HepG2 (cell line): ENCODE results near the gene PLK3. TPM values are rescaled to one million over a fixed set of nuclear protein-coding genes. Genes with fewer than 3 reads are reported as not detected.

Experiments used
- ARID4A ChIP-seq: sonication (generic); formaldehyde crosslinking; IDR thresholded peaks from 2 replicates; pipeline ENCODE4 v1.5.0; 2020; ENCODE audit warnings: mild to moderate bottlenecking, missing genetic modification reagents, borderline replicate concordance
- DNMT1 ChIP-seq: sonication (generic); formaldehyde crosslinking; IDR thresholded peaks from 2 replicates; pipeline ENCODE4 v1.5.1; 2020; ENCODE audit warnings: mild to moderate bottlenecking, missing genetic modification reagents
- MTA3 ChIP-seq: sonication (generic); formaldehyde crosslinking; IDR thresholded peaks from 2 replicates; pipeline ENCODE4 v1.4.0; 2020; ENCODE audit warnings: missing genetic modification reagents
- RBFOX2 ChIP-seq: fragments of 200-400 bp; formaldehyde crosslinking; IDR thresholded peaks from 2 replicates; pipeline ENCODE4 v1.6.1; 2017; ENCODE audit warnings: low read depth, mild to moderate bottlenecking, low read length
- SMAD3 ChIP-seq: sonication (generic); formaldehyde crosslinking; IDR thresholded peaks from 2 replicates; pipeline ENCODE4 v1.4.0; 2020; ENCODE audit warnings: missing genetic modification reagents
- SP4 ChIP-seq: sonication (generic); formaldehyde crosslinking; IDR thresholded peaks from 2 replicates; pipeline ENCODE4 v1.8.1; 2023; ENCODE audit warnings: mild to moderate bottlenecking, missing genetic modification reagents
- STAG1 ChIP-seq: sonication (generic); formaldehyde crosslinking; IDR thresholded peaks from 2 replicates; pipeline ENCODE4 v1.4.0; 2020; ENCODE audit warnings: missing genetic modification reagents
- ZBTB2 ChIP-seq: sonication (generic); formaldehyde crosslinking; IDR thresholded peaks from 2 replicates; pipeline ENCODE4 v1.8.0; 2022; ENCODE audit warnings: low read depth, missing genetic modification reagents
- ZBTB38 ChIP-seq: sonication (generic); formaldehyde crosslinking; IDR thresholded peaks from 2 replicates; pipeline ENCODE4 v1.5.1; 2020; ENCODE audit warnings: mild to moderate bottlenecking, missing genetic modification reagents
- ZC3H13 ChIP-seq: sonication (generic); formaldehyde crosslinking; IDR thresholded peaks from 2 replicates; pipeline ENCODE4 v1.8.1; 2023; ENCODE audit warnings: mild to moderate bottlenecking, missing genetic modification reagents, moderate library complexity
- ZMYM2 ChIP-seq: sonication (generic); formaldehyde crosslinking; IDR thresholded peaks from 2 replicates; pipeline ENCODE4 v1.8.0; 2022; ENCODE audit warnings: mild to moderate bottlenecking, missing genetic modification reagents
- ZNF253 ChIP-seq: sonication (generic); formaldehyde crosslinking; IDR thresholded peaks from 2 replicates; pipeline ENCODE4 v1.8.0; 2022; ENCODE audit warnings: mild to moderate bottlenecking, missing genetic modification reagents, borderline replicate concordance
- polyA plus RNA-seq, 8 experiments: library from polyadenylated mRNA; depleted of rRNA in 3 of 8; stranded (reverse) in 7 of 8; unstranded in 1 of 8; fragments of >200 nt; fragmentation: Illumina TruSeq in 4 of 8; extraction: Trizol in 4 of 8; gene quantifications; 2 replicates each; pipeline versions ENCODE4 v1.2.1 to v1.2.3, GENCODE V29; 2011 to 2016; ENCODE audit warnings: low read depth in 4 of 8, missing spikeins in 1 of 8, mixed read lengths in 1 of 8; ENCODE audit not compliant: insufficient read depth in 1 of 8
- total RNA-seq, 5 experiments: library from RNA; depleted of rRNA; stranded (reverse); fragments of >200 nt; fragmentation: Illumina TruSeq; extraction: Trizol; gene quantifications; 2 replicates each; pipeline ENCODE4 v1.2.3, GENCODE V29; 2016; ENCODE audit warnings: low read depth in 1 of 5
- TF ChIP-seq, protein P1 (sequence below): sonication (generic); formaldehyde crosslinking; IDR thresholded peaks from 2 replicates; pipeline ENCODE4 v1.8.0; 2022; ENCODE audit warnings: mild to moderate bottlenecking, missing genetic modification reagents, borderline replicate concordance

The PLK3 gene
- total and polyA plus RNA-seq, 2 of the 13 experiments (the other 11 are each of a cell fraction or from before 2014, with no cell fraction given): 9.8 to 16.9 TPM

- TF ChIP-seq ARID4A: no peak
- peak; percentile 91 for TF ChIP-seq ZBTB38 (CRISPR knock-in tag)
- no peak for TF ChIP-seq ZMYM2
- no peak for TF ChIP-seq ZNF253 (CRISPR knock-in tag)
- TF ChIP-seq, protein P1, sequence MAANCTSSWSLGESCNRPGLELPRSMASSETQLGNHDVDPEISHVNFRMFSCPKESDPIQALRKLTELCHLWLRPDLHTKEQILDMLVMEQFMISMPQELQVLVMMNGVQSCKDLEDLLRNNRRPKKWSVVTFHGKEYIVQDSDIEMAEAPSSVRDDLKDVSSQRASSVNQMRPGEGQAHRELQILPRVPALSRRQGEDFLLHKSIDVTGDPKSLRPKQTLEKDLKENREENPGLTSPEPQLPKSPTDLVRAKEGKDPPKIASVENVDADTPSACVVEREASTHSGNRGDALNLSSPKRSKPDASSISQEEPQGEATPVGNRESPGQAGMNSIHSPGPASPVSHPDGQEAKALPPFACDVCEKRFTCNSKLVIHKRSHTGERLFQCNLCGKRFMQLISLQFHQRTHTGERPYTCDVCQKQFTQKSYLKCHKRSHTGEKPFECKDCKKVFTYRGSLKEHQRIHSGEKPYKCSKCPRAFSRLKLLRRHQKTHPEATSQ: no peak
- TF ChIP-seq MTA3 (CRISPR knock-in tag): no peak
- no peak for TF ChIP-seq STAG1 (CRISPR knock-in tag)
- no peak for TF ChIP-seq SMAD3 (CRISPR knock-in tag)
- no peak for TF ChIP-seq SP4 (CRISPR knock-in tag)
- peak; percentile 70 for TF ChIP-seq RBFOX2
- TF ChIP-seq DNMT1 (CRISPR knock-in tag): 0 out of 2 replicates have a peak, but pooled peaks have one; percentile 45
- TF ChIP-seq ZC3H13 (CRISPR knock-in tag): peak; percentile 57; the same call in 1 of the 2 replicates
- no peak for TF ChIP-seq ZBTB2 (CRISPR knock-in tag)
Measured at GRCh38 chr1:44806025-44806703, 6.0 kb downstream of the PLK3 start (continued).
